T-cell (primary cell): ENCODE results near the gene SETDB2. TPM values are rescaled to one million over a fixed set of nuclear protein-coding genes. Genes with fewer than 3 reads are reported as not detected.
A peak's percentile ranks its signal among the peaks of the same experiment; 100 is the strongest.

Experiments used
- ATAC-seq, 4 experiments: fragments of 200-7000 bp in 3 of 4; fragments of 150-1000 bp in 1 of 4; cut with Tn5 transposase; replicated peaks in 1 of 4; 1 replicate in 3 of 4; 2 replicates in 1 of 4; pipeline ENCODE4 v1.10.0; 2021; ENCODE audit warnings: moderate library complexity in 3 of 4, mild to moderate bottlenecking in 2 of 4, moderate number of reproducible peaks in 1 of 4
- CTCF ChIA-PET, 2 donors: fragments of 300-600 bp; sonication (Branson Sonifier 250); formaldehyde crosslinking; loops; one replicate each; lab custom pipeline; 2022; ENCODE audit warnings: antibody characterized with exemption in 2 of 2; lab: Charles Lee
- POLR2A ChIA-PET, 2 donors: fragments of 300-600 bp; sonication (Branson Sonifier 250); formaldehyde crosslinking; loops; one replicate each; lab custom pipeline; 2022; ENCODE audit warnings: antibody characterized with exemption in 2 of 2; lab: Charles Lee
- DNase-seq, 35 experiments: peaks; one replicate each; pipeline versions ENCODE4 v3.0.0 to v3.0.0-alpha.2; 2013 to 2023
- H3K27ac ChIP-seq: one replicate; pipeline ENCODE4 v1.5.1; 2013; ENCODE audit warnings: low read length
- H3K27me3 ChIP-seq, 2 experiments: replicated peaks in 1 of 2; 1 replicate in 1 of 2; 2 replicates in 1 of 2; pipeline versions ENCODE4 v1.6.1 to v1.7.0; 2013; ENCODE audit warnings: low read length in 1 of 2, mixed read lengths in 1 of 2; ENCODE audit not compliant: control insufficient read depth in 2 of 2, insufficient read depth in 2 of 2; ENCODE audit errors: extremely low read depth in 1 of 2
- H3K36me3 ChIP-seq, 2 donors: 1 replicate in 1 of 2; 2 replicates in 1 of 2; pipeline versions ENCODE4 v1.6.1 to v1.7.0; 2013; ENCODE audit warnings: low read length in 1 of 2; ENCODE audit not compliant: control insufficient read depth in 2 of 2, insufficient read depth in 1 of 2; ENCODE audit errors: extremely low read depth in 1 of 2
- H3K4me1 ChIP-seq, 2 experiments: 1 replicate in 1 of 2; 2 replicates in 1 of 2; pipeline versions ENCODE4 v1.6.1 to v1.7.0; 2013; ENCODE audit warnings: low read length in 2 of 2, mixed read lengths in 1 of 2; ENCODE audit not compliant: insufficient read depth in 2 of 2, control insufficient read depth in 1 of 2; ENCODE audit errors: extremely low read depth in 1 of 2
- H3K4me3 ChIP-seq, 2 donors: 1 replicate in 1 of 2; 2 replicates in 1 of 2; pipeline versions ENCODE4 v1.5.1 to v1.7.0; 2013; ENCODE audit warnings: mild to moderate bottlenecking in 2 of 2, low read length in 1 of 2, moderate library complexity in 1 of 2; ENCODE audit not compliant: control insufficient read depth in 1 of 2; ENCODE audit errors: extremely low read depth in 1 of 2
- H3K9me3 ChIP-seq: 2 replicates; pipeline ENCODE4 v1.7.0; 2013
- H3K27ac Mint-ChIP-seq, 2 donors: one replicate each; pipeline ENCODE4 v1.8.0; 2020 to 2021; ENCODE audit warnings: mild to moderate bottlenecking in 2 of 2, mixed read lengths in 2 of 2
- H3K27me3 Mint-ChIP-seq, 2 donors: one replicate each; pipeline ENCODE4 v1.8.0; 2021 to 2022; ENCODE audit warnings: mixed read lengths in 2 of 2
- H3K36me3 Mint-ChIP-seq: one replicate; pipeline ENCODE4 v1.8.0; 2021; ENCODE audit warnings: mixed read lengths
- H3K4me1 Mint-ChIP-seq, 3 donors: one replicate each; pipeline ENCODE4 v1.8.0; 2020 to 2022; ENCODE audit warnings: mixed read lengths in 3 of 3, mild to moderate bottlenecking in 1 of 3
- H3K4me3 Mint-ChIP-seq, 3 donors: one replicate each; pipeline ENCODE4 v1.8.0; 2020 to 2022; ENCODE audit warnings: mild to moderate bottlenecking in 3 of 3, mixed read lengths in 3 of 3, moderate library complexity in 3 of 3
- H3K9me3 Mint-ChIP-seq, 3 donors: one replicate each; pipeline ENCODE4 v1.8.0; 2020 to 2022; ENCODE audit warnings: mixed read lengths in 3 of 3
- WGBS: methylation state at CpG from one replicate; pipeline ENCODE4 v1.1.5; 2013; ENCODE audit warnings: missing lambda C conversion rate; ENCODE audit not compliant: insufficient coverage; 5-methylcytosine and 5-hydroxymethylcytosine counted together
- total RNA-seq, 35 experiments: library from RNA in 6 of 35; stranded (reverse) in 6 of 35; fragments of 120-200 nt in 1 of 35; gene quantifications; one replicate each; pipeline versions ENCODE4 v1.2.1 to v1.2.4 and lab custom pipeline; 2013 to 2026

The SETDB2 gene
- total RNA-seq, 5 donors from 2014 or later (not counting 1 experiment from before 2014, with no cell fraction given) = 20.0 to 22.2 (median 21.1) TPM

DNA sequence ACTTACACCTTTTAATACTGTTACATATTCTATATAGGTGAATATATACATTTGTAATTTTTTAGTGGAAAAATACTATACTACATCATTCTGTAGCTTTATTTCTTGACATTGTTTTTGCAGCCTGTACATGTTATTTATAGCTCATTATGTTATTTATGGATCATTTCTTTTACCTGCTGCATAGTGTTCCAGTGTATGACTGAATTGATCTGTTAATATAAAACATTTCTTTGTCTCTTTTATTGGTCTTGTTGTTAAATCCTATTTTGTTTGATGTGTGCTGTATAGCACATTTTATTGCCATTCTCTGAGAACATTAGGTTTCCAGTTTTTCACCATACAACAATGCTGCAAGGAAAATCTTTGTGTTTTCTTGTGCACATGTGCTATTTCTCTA lies 2.4 kb downstream of the SETDB2 start:
- ChIA-PET CTCF (interaction anchor here (0.6 to 2.2 kb wide), 3 partner anchors 49 to 152 kb away, joined by 3 to 9 read pairs (median 4); partner anchors contain the start of gene PHF11 (in 1 of the 2)), POLR2A (interaction anchor here in 1 of 2 donors (0.9 to 1.6 kb wide), 2 partner anchors 47 to 50 kb away, joined by 3 to 7 read pairs; partner anchors contain the start of gene PHF11)
- H3K27me3 Mint-ChIP-seq = no peaks in the 10 kb centered on the region
- H3K27me3 ChIP-seq = no peaks in the 10 kb centered on the region
- peaks cover 70 to 74% (median 73%) of the 10 kb centered on the region in 3 donors for H3K4me1 Mint-ChIP-seq
- peak overlapping the region; percentile 89 for H3K27ac ChIP-seq
- peak overlapping the region; percentile 87 to 93 for H3K27ac Mint-ChIP-seq
- DNase-seq (no peak), ATAC-seq (no peak)
- H3K4me3 Mint-ChIP-seq = peak overlapping the region; percentile 63 to 86 (median 69)
- peaks cover 14 to 18% of the 10 kb centered on the region in 2 experiments for H3K4me1 ChIP-seq
- H3K9me3 ChIP-seq = no peaks in the 10 kb centered on the region
- H3K4me3 ChIP-seq = no peak overlapping the region
- no peaks in the 10 kb centered on the region for H3K9me3 Mint-ChIP-seq
- H3K36me3 ChIP-seq = no peaks in the 10 kb centered on the region
- peaks cover 8% of the 10 kb centered on the region for H3K36me3 Mint-ChIP-seq

DNA sequence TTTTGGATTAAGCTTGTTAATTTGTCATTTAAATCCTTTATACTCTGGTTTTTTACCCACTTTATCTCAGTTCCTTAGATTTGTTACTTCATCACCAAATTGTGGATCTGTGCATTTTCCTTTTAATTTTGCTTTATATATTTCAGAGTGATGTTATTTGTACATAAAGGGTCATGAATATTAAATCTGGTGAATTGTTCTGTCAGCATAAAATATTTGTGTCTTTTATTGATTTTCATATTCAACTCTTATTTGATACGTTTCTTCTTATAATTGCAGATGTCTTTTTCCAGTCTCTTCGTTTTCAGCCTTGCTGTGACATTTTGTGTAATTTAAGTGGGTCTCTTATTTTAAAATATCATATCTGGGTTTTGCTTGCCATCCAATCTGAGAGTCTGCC lies 4.7 kb downstream of the SETDB2 start:
- H3K4me1 Mint-ChIP-seq = peaks cover 67 to 74% (median 69%) of the 10 kb centered on the region in 3 donors
- ATAC-seq (no peak), DNase-seq (no peak)
- no peaks in the 10 kb centered on the region for H3K9me3 Mint-ChIP-seq
- Histone ChIP-seq H3K4me1 (peaks cover 9 to 14% of the 10 kb centered on the region in 2 experiments), H3K9me3 (no peaks in the 10 kb centered on the region), H3K4me3 (no peak overlapping the region), H3K27me3 (no peaks in the 10 kb centered on the region), H3K36me3 (peaks cover 0 to 3% of the 10 kb centered on the region in 2 donors), H3K27ac (peak overlapping the region; percentile 89)
- no CpG with 5 or more reads among the region's 2 CpGs for WGBS
- H3K27me3 Mint-ChIP-seq = no peaks in the 10 kb centered on the region
- ChIA-PET POLR2A (interaction anchor here in 1 of 2 donors (0.7 kb wide), 1 partner anchor 61 kb away, joined by 3 read pairs; no protein-coding TSS in a partner anchor), CTCF (no interaction called here)
- peak overlapping the region in 1 of 3 donors; percentile 15 for H3K4me3 Mint-ChIP-seq
- H3K36me3 Mint-ChIP-seq = peaks cover 25% of the 10 kb centered on the region
- peak overlapping the region; percentile 69 to 93 for H3K27ac Mint-ChIP-seq

DNA sequence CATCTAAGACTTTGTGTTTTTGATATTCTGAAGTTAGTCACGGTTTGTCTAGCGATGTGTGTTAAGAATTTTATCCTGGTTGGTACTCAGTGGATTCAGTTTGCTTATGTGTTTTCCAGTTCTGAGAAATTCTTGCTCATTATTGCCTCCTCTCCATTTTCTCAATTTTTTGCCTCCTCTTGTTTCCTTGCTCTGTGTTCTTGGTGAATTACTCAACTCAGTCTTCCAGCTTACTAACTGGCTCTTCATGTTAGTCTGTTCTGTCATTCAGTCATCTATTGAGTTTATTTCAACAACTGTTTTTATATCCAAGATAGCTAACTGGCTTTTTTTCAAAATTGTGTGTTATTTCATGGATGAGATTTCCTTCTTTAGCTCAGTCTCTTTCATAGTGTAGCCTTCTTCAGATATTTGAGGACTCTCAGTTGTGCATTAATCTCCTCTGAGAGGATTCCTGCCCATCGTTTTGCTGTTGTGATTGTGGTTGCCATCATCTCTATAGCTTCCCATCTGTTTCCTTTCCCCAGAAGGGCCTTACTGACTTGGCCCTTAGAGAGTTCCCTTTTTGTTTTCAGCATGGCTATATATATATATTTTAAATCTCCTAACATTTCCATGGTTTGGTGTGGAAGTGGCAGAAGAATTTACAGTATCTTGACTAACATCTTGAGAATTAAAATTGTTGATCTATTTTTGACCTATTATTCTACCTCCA lies 6.2 kb downstream of the SETDB2 start:
- Histone ChIP-seq H3K9me3 (no peaks in the 10 kb centered on the region), H3K27ac (no peak overlapping the region), H3K27me3 (no peaks in the 10 kb centered on the region), H3K4me1 (peaks cover 13% of the 10 kb centered on the region in 2 experiments), H3K36me3 (peaks cover 0 to 3% of the 10 kb centered on the region in 2 donors), H3K4me3 (no peak overlapping the region)
- Mint-ChIP-seq H3K9me3 (no peaks in the 10 kb centered on the region), H3K27me3 (no peaks in the 10 kb centered on the region), H3K27ac (peak overlapping the region; percentile 69 to 93), H3K36me3 (peaks cover 28% of the 10 kb centered on the region), H3K4me3 (peak overlapping the region in 1 of 3 donors; percentile 14), H3K4me1 (peaks cover 73 to 77% (median 75%) of the 10 kb centered on the region in 3 donors)
- POLR2A ChIA-PET = interaction anchor here (0.6 kb wide), 2 partner anchors 44 to 50 kb away, joined by 3 to 14 read pairs; no protein-coding TSS in a partner anchor
- WGBS = no CpG with 5 or more reads among the region's 3 CpGs
- no peak for DNase-seq
- no peak for ATAC-seq
- CTCF ChIA-PET = no interaction called here

DNA sequence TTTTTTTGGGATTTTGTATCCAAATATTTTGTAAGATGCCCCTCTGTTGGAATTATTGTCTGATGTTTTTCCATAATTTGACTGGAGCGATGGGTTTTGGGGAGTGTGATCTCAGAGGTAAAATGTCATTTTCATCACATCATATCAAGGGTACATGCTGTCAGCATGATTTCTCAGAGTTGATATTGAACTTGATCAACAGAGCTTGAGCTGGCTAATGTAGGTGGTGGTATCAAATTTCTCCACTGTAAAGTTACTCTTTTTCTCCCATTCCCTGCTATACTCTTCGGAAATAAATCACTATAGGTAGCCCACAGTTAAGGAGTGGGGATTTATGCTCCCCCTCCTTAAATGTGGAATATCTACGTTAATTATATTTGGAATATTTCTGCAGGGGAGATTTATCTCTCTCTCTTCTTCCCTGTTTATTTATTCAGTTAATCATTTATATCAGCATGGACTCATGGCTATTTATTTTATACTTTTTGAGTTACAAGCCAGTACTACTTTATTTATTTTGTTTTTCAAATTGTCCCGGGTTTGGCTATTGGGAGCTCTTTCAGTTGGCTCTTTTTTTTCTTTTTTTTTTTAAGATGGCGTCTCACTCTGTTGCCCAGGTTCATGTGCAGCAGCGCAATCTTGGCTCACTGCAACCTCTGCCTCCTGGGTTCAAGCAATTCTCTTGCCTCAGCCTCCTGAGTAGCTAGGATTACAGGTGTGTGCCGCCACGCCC lies 8.8 kb downstream of the SETDB2 start:
- Mint-ChIP-seq H3K9me3 (no peaks in the 10 kb centered on the region), H3K36me3 (peaks cover 31% of the 10 kb centered on the region), H3K4me3 (no peak overlapping the region), H3K27me3 (no peaks in the 10 kb centered on the region), H3K27ac (peak overlapping the region; percentile 28 to 31), H3K4me1 (peaks cover 62 to 66% (median 63%) of the 10 kb centered on the region in 3 donors)
- ATAC-seq (no peak), DNase-seq (no peak)
- no peaks in the 10 kb centered on the region for H3K27me3 ChIP-seq
- peaks cover 0 to 3% of the 10 kb centered on the region in 2 donors for H3K36me3 ChIP-seq
- WGBS = 100% methylated on average over 2 of the region's 8 CpGs
- CTCF ChIA-PET = interaction anchor here in 1 of 2 donors (0.5 kb wide), 1 partner anchor 201 kb away, joined by 3 read pairs; no protein-coding TSS in a partner anchor
- no peak overlapping the region for H3K4me3 ChIP-seq
- POLR2A ChIA-PET = interaction anchor here in 1 of 2 donors (0.6 kb wide), 1 partner anchor 489 kb away, joined by 3 read pairs; no protein-coding TSS in a partner anchor
- peaks cover 2 to 7% of the 10 kb centered on the region in 2 experiments for H3K4me1 ChIP-seq
- no peaks in the 10 kb centered on the region for H3K9me3 ChIP-seq
- H3K27ac ChIP-seq = no peak overlapping the region

DNA sequence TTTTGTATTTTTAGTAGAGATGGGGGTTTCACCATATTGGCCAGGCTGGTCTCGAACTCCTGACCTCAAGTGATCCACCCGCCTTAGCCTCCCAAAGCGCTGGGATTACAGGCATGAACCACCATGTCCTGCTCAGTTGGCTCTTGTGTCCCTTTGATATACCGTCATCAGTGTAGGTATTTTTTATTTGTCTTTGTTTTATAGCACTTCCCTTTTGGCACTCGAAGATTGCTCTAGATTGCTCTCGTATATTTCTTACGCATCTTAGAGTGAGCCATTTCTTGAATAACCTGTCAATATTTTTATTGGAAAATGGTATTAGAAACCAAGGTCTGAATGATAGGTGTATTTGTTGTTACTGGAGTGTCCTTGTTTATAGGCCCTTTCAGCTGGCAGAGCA lies 9.4 kb downstream of the SETDB2 start:
- peaks cover 0 to 3% of the 10 kb centered on the region in 2 donors for H3K36me3 ChIP-seq
- H3K4me1 Mint-ChIP-seq = peaks cover 56 to 63% (median 58%) of the 10 kb centered on the region in 3 donors
- peaks cover 37% of the 10 kb centered on the region for H3K36me3 Mint-ChIP-seq
- DNase-seq (no peak), ATAC-seq (no peak)
- H3K4me3 ChIP-seq = no peak overlapping the region
- peaks cover 2 to 7% of the 10 kb centered on the region in 2 experiments for H3K4me1 ChIP-seq
- H3K27ac Mint-ChIP-seq = no peak overlapping the region
- 92% methylated on average over 2 of the region's 7 CpGs for WGBS
- no peaks in the 10 kb centered on the region for H3K27me3 ChIP-seq
- POLR2A ChIA-PET = interaction anchor here in 1 of 2 donors (0.6 kb wide), 1 partner anchor 488 kb away, joined by 3 read pairs; no protein-coding TSS in a partner anchor
- CTCF ChIA-PET = interaction anchor here in 1 of 2 donors (0.6 kb wide), 1 partner anchor 41 kb away, joined by 3 read pairs; no protein-coding TSS in a partner anchor
- no peaks in the 10 kb centered on the region for H3K9me3 Mint-ChIP-seq
- no peak overlapping the region for H3K4me3 Mint-ChIP-seq
- H3K9me3 ChIP-seq = no peaks in the 10 kb centered on the region
- no peaks in the 10 kb centered on the region for H3K27me3 Mint-ChIP-seq
- no peak overlapping the region for H3K27ac ChIP-seq
